Fibroblast of lung (primary cell): ENCODE measurements around the gene CORO7.

Source experiments
- EZH2 ChIP-seq: IDR thresholded peaks from 2 replicates; pipeline ENCODE4 v1.5.1; 2012; ENCODE audit warnings: low read length, control low read depth, mild to moderate bottlenecking; ENCODE audit errors: missing control alignments
- TF ChIP-seq, protein P1 (sequence below), 2 donors: IDR thresholded peaks in 1 of 2; conservative IDR thresholded peaks in 1 of 2; 1 replicate in 1 of 2; 2 replicates in 1 of 2; pipeline ENCODE4 v1.5.1; 2011 to 2012; ENCODE audit warnings: low read length in 2 of 2, control low read depth in 1 of 2, inconsistent platforms in 1 of 2, low read depth in 1 of 2, mild to moderate bottlenecking in 1 of 2

DNA sequence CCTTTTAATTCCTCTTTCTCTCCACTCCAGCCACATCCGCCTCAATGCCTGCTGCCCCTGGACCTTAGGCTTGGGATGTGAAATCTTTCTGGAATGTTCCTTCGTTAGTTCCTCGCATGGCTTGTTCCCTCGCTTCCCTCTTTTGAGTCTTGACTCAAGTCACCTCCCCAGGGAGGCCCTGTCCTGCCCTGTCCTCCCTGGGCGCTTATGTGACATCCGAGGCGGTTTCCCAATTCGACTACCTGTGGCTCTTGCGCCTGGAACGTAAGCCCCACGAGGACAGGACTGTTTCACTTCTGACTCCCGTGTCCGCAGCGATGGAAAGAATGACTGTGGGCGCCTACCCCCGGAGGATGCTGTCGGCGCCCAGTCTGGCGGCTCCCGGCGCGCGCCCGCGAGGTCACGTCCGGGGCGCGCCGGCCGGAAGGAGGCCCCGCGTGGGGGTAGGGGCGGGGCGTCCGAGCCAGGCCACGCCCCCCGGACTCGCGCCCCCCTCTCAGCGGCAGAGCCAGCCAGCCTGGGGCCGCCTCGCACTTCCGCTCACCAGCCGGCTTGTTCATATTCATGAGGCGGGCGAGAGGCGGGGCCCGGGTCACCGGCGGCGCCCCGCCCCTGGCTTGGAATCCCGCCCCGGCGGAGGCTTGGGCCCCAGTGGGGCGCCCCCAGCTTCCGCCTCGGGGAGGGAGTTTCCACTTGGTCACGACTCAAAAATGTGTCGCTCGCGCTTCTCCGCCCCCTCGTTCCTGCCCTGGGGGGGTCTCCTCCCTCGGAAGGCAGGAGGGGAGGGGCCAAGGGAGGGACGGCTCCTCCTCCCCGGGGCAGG lies 109.0 kb downstream of the CORO7 start:
- TF ChIP-seq, protein P1, sequence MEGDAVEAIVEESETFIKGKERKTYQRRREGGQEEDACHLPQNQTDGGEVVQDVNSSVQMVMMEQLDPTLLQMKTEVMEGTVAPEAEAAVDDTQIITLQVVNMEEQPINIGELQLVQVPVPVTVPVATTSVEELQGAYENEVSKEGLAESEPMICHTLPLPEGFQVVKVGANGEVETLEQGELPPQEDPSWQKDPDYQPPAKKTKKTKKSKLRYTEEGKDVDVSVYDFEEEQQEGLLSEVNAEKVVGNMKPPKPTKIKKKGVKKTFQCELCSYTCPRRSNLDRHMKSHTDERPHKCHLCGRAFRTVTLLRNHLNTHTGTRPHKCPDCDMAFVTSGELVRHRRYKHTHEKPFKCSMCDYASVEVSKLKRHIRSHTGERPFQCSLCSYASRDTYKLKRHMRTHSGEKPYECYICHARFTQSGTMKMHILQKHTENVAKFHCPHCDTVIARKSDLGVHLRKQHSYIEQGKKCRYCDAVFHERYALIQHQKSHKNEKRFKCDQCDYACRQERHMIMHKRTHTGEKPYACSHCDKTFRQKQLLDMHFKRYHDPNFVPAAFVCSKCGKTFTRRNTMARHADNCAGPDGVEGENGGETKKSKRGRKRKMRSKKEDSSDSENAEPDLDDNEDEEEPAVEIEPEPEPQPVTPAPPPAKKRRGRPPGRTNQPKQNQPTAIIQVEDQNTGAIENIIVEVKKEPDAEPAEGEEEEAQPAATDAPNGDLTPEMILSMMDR (conservative IDR thresholded peaks at IDR 0.05 in 1 of 2, IDR thresholded peaks at IDR 0.05 in 1 of 2; ENCODE audit: low read depth in 1 of 2, low read length in 2 of 2), result no peak
- TF ChIP-seq EZH2, result no peak
